HG02870 (cell line): ENCODE results near the gene PPP1R13B.
"Not testable (repeated sequence)": the region's sequence is repeated elsewhere in the genome, so short reads cannot be mapped to it uniquely, and the experiment has no call there.

ENCODE experiments used
- ATAC-seq: cut with Tn5 transposase; IDR thresholded peaks from one replicate; pipeline ENCODE4 v1.9.1; 2021; ENCODE audit warnings: mild to moderate bottlenecking, moderate library complexity; ENCODE audit not compliant: unreplicated experiment

The PPP1R13B gene

DNA sequence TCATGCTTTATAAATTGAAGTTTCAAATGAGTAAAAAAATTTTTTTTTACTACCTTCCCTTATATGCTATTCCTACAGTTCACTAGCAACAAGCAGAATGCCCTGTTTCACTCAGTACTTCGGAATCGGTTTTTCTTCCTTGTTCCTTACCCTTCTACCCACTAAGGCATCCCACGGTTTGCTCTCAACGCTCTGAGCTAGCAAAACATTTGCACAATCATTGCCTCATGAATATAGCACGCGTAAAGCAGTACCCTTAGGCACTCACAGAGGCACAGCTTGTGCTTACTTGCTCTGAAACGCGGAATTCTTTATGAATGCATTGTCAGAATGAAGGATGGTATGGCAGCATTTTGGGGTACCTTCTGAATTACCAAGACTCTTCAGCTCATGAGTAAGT lies 45.0 kb downstream of the PPP1R13B start:
- no peak for ATAC-seq

DNA sequence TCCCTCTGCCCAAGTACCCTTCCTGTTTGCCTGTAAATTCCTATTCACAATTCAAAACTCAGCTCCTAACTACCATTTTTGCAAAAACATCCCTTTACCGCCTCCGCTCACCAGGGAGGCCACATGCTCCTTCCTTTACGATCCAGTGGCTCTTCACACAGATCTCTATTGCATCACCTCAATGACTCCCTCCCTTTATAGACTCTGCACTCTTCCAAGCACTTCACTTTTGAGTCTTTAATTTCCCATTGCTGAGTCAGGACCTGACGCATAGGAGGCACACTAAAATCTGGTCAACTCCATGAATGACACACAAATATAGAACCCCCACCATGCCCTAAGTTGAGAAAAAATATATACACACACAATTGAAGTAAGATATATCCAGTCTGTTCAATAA lies 45.9 kb downstream of the PPP1R13B start:
- no peak for ATAC-seq

DNA sequence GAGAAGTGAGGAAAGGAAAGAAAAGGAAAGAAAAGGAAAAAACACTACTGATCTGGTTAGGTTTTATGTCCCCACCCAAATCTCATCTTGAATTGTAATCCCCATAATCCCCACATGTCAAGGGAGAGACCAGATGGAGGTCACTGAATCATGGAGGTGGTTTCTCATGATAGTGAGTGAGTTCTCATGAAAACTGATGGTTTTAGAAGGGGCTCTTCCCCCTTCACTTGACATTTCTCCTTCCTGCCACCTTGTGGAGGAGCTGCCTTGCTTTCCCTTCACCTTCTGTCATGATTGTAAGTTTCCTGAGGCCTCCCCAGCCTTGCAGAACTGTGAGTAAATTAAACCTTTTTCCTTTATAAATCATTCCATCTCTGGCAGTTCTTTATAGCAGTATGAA lies 54.2 kb downstream of the PPP1R13B start:
- not testable (repeated sequence) for ATAC-seq

DNA sequence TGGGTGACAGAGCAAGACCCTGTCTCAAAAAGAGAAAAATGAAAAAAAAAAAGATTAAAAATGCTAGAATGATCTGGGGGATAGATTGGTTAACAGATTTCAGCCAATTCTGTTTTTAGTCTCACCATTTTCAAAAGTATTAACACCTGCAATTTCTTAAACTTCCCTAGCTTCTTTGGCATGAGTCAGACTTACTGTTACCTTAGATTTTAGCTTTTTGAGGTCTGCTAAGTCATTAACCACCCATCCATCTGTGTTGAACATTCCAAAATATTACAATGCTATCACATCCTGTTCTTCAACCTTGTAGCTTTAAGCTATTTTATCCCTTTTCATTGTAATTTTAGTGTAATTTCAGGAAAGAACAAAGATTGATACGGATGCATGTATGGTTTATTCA lies 59.3 kb downstream of the PPP1R13B start:
- ATAC-seq: no peak

DNA sequence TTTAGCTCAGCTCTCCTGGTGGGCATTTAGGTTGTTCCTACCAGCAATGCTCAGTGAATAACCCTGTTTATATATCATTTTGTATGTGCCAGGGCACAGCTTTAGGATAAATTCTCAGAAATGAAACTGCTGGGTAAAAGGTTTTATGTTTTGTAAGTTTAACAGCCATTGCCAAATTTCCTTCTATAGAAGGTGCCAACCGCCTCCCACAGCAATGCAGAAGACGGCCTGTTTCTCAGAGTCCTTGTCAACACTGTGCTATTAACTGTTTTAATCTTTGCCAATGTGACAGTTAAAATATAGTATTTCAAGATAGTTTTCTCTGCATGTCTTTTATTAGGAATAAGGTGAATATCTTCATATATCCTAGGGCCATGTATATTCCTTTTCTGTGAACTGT lies 65.0 kb downstream of the PPP1R13B start:
- ATAC-seq: no peak

DNA sequence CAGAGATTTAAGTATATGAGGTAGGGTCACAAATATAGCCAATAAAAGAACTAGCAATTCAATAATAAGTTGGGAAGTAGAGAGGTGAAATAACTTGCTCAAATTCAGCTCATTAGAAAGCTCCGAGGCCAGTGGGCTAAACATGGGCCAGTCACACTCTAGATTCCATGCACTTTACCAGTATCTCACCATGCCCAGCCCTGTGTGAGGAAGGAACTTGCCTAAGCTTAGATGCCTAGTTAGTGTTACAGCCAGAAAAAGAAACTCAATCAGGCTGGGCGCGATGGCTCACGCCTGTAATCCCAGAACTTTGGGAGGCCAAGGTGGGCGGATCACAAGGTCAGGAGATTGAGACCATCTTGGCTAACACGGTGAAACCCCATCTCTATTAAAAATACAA lies 71.1 kb downstream of the PPP1R13B start:
- not testable (repeated sequence) for ATAC-seq

DNA sequence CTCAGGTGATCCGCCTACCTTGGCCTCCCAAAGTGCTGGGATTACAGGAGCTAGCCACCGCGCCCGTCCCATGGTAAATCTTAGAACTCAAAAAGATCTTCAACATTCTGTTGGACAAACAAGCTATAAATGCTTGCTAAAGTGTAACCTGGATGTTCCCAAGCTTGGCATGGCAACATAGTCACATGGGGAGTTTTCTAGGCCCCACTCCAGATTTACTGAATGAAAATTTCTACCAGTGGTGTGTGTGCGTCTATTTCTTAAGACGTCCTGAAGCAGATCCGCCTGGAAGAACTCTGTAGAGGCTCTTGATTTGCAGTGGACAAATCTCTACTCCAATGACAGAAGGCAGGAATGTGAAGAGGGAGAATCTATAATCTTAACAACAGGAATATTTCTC lies 71.9 kb downstream of the PPP1R13B start:
- no peak for ATAC-seq

DNA sequence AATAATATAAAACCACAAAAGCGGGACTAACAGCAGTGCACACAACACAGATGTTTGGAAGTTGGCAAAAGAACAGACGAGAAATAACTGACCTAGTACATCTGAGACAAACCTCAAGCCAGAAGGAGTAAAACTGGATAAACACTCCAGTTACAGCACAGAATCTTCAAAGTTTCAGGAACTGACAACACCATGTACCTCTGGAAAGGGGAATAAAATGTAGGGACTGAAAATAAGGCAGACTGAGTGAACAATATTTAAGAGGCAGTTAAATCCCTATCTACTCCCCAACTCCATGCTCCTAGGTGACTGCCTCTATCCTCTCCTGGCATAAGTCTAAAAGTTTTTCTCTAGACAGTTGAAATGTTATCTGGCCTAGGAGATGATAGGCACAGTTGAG lies 73.9 kb downstream of the PPP1R13B start:
- ATAC-seq: no peak

DNA sequence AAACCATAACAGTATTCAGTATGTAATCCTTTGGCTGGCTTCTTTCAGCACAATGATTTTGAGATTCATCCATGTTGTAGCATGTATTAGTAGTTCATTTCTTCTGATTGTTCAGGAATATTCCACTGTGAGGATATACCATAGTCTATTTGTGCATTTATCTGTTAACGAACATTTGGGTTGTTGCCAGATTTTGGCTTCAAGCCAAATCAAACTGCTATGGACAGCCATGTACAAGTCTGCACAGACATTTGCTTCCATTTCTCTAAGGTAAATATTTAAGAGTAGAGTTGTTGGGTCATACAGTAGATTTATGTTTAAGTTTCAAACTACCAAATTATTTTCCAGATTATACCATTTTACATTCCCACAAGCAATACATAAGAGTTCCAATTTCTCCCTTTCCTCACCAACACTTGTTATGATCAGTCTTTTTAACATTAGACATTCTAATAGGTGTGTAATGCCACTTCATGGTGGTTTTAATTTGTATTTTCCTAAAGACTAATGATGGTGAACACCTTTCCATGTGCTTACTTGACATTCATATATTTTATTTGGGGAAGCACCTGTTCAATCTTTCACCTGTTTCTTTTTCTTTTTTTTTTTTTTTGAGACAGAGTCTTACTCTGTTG lies 75.2 kb downstream of the PPP1R13B start:
- ATAC-seq: no peak

DNA sequence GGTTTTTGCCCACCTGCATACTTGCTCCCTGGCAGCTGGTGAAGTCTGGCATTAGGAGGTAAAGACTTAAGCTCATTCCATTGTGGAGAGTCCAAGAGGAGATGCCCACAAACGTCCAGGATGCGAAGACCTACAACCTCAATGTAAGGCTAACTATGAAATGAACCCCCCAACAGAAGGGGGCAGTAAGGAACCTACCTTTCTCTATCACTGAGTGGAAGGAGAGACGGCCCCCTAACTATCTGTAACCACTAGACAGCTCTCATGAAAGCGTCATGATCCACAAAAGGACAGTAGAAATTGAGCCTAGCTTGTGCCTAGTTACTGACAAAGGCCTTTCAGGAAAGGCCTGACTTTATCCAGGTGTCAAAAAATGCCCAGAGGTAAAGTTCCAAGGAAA lies 76.5 kb downstream of the PPP1R13B start:
- ATAC-seq: no peak

DNA sequence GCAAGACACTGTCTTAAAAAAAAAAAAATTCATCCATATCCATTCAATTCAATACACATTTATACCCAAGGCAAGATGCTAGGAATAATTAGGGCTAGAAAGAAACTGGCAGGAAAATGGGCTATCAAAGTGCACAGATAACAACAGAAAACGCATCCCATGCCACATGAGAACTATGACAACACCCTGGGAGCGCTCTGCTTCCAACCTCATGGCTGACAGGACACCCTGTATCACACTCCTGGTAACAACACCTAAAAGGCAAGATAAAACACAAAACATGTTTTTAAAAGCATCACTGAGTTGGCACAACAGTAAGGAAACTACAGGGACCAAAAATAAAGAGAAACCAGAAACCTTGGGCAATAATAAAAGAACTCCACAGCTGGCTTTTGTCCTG lies 76.9 kb downstream of the PPP1R13B start:
- no peak for ATAC-seq

DNA sequence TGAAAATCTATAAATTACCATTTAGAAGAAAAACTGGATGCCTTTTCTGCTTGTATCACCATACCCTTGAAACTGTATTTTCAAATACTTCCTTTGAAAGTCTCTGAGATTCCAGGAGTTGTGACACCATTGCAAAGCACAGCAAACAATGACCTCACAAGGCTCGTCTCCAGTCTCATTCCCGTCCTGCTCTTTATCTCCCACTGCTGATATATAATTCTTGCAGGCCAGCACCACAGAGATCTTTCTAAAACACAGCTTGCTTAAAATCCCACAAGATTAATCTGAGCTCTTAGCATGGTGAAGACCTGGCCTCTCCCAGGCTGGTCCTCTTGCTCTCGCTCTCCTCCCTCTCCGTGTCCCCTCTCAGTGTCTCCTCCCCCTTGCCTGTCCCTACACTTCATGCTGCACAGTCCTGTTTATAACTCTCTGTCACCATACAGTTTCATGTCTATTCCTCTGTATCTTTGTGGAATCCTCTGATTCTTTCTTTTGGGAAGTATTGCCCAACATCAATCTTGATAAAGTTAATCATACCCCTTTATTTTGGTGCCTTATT lies 80.0 kb downstream of the PPP1R13B start:
- ATAC-seq: no peak

DNA sequence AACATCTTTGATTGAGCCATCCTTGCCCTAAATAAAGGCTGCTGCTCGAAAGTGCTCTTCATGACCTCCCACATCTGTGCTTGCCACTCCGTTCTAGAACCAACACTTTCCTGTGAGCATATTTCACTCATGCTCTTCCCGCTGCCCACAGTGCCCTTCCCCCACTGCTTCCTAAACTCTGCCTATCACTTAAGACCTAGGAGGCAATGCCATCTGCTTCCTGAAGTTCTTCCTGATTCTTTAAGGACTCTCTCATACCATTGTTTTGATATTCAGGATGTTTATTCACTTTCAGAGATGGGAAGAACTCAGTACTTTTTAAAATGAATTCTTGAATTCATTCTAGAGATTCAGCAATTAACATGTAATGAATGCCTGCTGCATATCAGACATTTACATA lies 81.8 kb downstream of the PPP1R13B start:
- ATAC-seq: no peak

DNA sequence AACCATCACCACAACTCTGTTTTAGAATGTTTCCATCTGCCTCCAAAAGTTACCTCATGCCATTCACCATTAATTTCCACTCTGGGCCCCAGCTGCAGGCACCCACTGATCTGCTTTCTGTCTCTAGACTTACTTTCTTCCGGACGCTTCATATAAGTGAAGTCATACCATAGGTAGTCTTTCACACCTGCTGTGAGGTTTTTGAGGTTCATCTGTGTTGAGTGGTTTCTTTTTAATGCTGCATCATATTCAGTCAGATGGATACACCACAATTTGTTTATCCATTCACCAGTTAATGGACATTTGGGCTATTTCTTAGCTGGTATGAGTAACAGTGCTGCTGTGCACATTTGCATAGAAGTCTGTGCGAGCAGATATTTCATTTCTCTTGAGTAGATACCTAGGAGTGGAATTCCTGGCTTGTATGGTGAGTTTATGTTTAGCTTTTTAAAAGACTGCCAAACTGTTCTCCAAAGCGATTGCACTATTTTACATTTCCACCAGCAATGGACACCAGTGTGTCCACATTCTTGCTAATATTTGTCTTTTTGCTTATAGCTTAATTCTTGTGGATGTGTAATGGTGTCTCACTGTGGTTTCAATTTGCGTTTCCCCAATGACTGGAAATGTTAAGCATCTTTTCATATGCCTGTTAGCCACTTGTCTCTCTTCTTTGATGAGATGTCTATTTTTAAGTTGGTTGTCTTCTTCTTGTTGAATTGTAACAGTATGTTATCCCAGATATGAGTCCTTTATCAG lies 83.5 kb downstream of the PPP1R13B start:
- peak; percentile 81 for ATAC-seq

DNA sequence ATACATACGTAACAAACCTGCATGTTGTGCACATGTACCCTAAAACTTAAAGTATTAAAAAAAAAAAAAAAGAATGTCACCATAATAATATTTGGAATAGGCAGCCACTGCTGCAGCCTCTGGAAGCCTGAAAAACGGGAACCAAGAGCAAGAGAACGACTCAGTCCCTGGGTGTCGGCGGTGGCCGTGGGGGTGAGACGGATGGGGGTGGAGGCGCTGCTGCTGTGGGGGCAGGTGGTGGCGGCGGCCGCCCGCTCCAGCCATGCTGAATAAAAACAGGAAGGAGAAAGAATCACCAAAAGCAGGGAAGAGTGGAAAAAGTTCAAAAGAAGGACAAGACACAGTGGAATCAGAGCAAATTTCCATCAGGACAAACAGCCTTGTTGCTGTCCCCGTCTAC lies 84.8 kb downstream of the PPP1R13B start:
- ATAC-seq: no peak

DNA sequence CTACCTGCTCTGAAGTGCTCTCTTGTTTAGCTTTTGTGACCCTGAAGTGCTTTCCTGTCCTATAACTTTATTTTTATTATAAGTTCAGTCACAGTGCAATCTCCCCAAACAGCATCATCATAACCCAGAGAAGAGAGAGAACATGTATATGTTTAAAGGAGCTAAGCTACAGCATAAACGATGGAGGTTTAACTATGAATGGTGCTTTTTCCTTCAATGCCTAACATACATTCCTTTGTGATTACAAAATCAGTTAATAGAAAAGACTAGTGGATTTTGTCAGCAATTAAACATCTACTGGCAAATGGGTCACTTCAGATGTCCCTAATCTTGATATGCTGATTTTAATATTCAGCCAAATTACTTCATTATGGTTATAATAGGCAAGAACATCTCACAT lies 85.3 kb downstream of the PPP1R13B start:
- no peak for ATAC-seq

DNA sequence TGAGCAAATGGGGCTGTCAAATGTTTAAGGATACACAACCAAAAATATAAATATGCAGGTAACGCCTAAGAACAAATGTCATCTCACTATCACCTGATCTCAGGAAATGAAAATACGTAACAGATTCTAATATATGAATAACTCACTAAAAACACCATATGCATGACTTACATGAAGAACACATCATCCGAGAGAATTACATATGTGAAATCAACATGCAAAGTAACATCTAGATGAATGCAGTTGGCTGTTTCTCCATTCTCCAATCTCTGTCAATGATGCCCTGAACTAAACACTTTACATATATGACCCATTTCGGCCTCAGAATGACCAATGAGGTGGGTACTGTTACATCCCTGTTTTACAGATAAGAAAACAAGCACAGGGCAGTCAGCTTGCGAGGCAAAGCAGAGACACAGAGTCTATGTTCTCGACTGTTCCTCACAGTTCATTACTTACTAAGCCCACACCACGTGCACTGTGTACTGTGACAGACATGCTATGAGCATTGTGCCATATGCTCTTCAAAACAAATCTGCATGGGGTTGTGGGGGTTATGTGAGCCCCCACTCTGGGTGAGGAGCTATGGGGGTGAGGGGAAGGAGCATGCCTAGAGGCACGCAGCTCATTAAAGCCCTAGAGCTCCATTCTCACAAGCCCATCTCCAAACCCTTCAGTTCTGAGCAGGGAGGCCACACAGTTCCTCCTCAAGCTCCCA lies 89.2 kb downstream of the PPP1R13B start:
- no peak for ATAC-seq

DNA sequence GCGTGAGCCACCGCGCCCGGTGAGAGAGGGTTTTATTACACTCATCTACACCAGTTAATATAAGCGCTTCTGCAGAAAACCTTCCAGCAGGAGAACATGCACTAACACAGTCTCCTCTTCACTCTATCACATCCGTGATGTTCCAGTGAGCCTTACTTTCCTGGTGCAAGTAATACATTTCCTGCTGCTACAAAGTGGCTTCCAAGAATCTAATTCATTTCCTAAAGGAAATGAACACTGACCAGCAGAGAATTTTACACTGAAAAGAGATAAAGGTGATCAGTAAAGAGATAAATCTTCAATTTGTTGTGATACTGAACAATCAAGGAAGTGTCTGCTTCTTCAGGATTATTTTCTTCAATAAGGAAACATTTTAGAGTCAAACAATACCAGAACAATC lies 92.3 kb downstream of the PPP1R13B start:
- ATAC-seq: no peak

DNA sequence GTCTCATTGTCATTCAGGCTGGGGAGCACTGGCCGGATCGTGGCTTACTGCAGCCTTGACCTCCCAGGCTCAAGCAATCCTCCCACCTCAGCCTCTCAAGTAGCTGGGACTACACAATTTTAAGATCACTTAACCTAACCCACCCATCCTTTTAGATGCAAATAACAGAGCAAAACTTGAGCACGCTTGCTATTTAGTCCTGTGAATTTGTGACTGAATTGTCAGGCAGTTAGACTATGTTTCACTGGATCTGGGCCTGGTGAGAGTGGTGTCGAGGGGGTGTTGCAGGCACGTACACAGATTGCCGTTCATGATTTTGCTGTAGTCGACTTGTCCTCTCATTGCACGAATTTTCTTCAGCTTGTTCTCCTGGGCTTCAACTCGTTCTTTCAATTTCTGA lies 93.6 kb downstream of the PPP1R13B start:
- ATAC-seq: no peak

DNA sequence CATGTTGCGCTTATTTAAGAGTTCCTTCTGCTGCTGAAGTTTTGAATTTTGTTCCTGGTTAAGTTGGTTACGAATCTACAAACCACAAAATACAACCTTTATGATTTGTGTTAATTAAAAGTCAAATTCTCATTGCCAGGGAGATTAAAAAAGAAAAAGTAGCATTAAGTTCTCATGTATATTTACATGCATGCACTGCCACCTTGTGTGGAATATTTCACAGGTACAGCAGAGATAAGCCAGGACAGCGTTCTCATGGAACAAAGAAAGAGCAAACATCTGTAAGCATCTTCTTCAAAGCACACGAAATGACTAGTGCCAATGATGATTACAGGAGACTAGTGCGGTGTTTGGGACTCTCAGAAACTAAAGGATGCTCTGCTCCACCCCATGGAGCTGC lies 97.5 kb downstream of the PPP1R13B start:
- ATAC-seq: no peak

DNA sequence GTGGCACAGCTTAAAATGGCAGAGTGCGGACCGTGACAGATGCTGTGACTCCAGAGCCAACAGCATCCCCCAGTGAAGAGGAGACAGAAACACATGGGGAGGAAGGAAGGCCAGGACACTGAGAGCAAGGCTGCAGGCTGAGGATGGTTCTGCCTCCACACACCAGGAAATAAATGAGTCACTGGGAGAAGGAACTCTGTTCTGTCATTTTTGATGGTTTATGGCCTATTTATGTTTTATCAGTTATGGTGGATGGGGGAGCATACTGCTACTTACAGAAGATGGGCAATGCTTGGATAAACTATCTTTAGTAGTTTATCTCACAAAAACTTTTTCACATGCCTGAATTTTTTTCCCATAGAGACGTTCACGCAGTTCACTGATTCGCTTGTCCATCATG lies 97.9 kb downstream of the PPP1R13B start:
- ATAC-seq: no peak

DNA sequence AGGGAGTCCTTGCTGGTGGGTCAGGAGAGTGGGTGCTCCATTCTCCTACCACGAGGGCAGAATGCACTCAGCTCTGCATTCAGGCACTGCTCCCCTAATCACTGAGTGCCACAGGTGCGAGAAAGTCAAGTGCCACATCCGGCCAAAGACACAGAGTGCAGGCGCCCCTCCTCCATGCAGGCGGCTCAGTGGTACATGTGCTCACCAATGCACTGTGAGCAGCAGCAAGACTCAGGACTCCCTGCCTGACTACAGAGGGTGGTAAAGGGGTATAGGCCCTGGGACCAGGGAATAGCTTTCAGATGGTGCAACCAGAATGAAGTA lies 98.9 kb downstream of the PPP1R13B start:
- ATAC-seq: no peak
